K562 (cell line): ENCODE data around the gene AJUBA. TPM values are rescaled to one million over a fixed set of nuclear protein-coding genes. Genes with fewer than 3 reads are reported as not detected.
A peak's percentile ranks its signal among the peaks of the same experiment; 100 is the strongest.

ENCODE experiments used
- ATAC-seq: fragments of 200-7000 bp; cut with Tn5 transposase; 3 replicates; pipeline ENCODE4 v1.9.1; 2020; ENCODE audit warnings: moderate library complexity
- BruUV-seq: library from RNA; stranded (reverse); fragments of 400-500 nt; replicated peaks from 2 replicates; lab custom pipeline; 2021; lab: Mats Ljungman, UMichigan
- CTCF ChIA-PET: fragments of 300-600 bp; formaldehyde crosslinking; extraction: SDS; loops from one replicate; lab custom pipeline; 2021; ENCODE audit warnings: low intra/inter-chr PET ratio; lab: Yijun Ruan, JAX
- POLR2A ChIA-PET: fragments of 300-600, 350-650 bp; sonication (Branson Sonifier 250); formaldehyde crosslinking; extraction: SDS; loops from one replicate; lab custom pipeline; 2021; ENCODE audit warnings: antibody characterized with exemption, inconsistent platforms; lab: Yijun Ruan, JAX
- DNase-seq, 4 experiments: peaks; one replicate each; pipeline versions ENCODE4 v3.0.0 to v3.0.0-alpha.2; 2011 to 2018; ENCODE audit warnings: low spot score in 3 of 4, mixed read lengths in 3 of 4; ENCODE audit errors: extremely low read depth in 1 of 4
- FAIRE-seq: peaks from 2 replicates; lab custom pipeline; 2011; peaks lifted over from hg19 to GRCh38; lab: Jason Lieb, UNC
- H2AFZ ChIP-seq: 2 replicates; pipeline ENCODE4 v1.6.0; 2011; ENCODE audit warnings: low read depth, low read length, control low read depth, inconsistent platforms
- H3K27ac ChIP-seq: fragments of 200-600 bp; 3 replicates; pipeline ENCODE4 v1.8.0; 2011; ENCODE audit warnings: low read depth, mild to moderate bottlenecking, control low read depth, inconsistent platforms, low read length, moderate library complexity, mixed read lengths; ENCODE audit errors: extremely low read depth
- H3K27me3 ChIP-seq, 2 experiments: fragments of 300-600 bp in 1 of 2; 2 replicates in 1 of 2; 3 replicates in 1 of 2; pipeline versions ENCODE4 v1.6.0 to v1.8.0; 2011; ENCODE audit warnings: inconsistent platforms in 2 of 2, low read length in 2 of 2, mild to moderate bottlenecking in 1 of 2, mixed read lengths in 1 of 2, moderate library complexity in 1 of 2; ENCODE audit not compliant: control insufficient read depth in 2 of 2, insufficient read depth in 2 of 2
- H3K36me3 ChIP-seq: fragments of 300-600 bp; 3 replicates; pipeline ENCODE4 v1.8.0; 2011; ENCODE audit warnings: mild to moderate bottlenecking, low read length, inconsistent platforms; ENCODE audit not compliant: control insufficient read depth, insufficient read depth
- H3K4me1 ChIP-seq, 2 experiments: fragments of 200-600 bp in 1 of 2; replicated peaks in 1 of 2; 2 replicates in 1 of 2; 3 replicates in 1 of 2; pipeline versions ENCODE4 v1.5.1 to v1.8.0; 2011; ENCODE audit warnings: inconsistent platforms in 2 of 2, low read length in 2 of 2, mild to moderate bottlenecking in 1 of 2, mixed read lengths in 1 of 2, moderate library complexity in 1 of 2; ENCODE audit not compliant: control insufficient read depth in 2 of 2, insufficient read depth in 2 of 2
- H3K4me2 ChIP-seq: 2 replicates; pipeline ENCODE4 v1.6.1; 2011; ENCODE audit warnings: low read length, control low read depth, inconsistent platforms, mixed read lengths; ENCODE audit not compliant: insufficient read depth
- H3K4me3 ChIP-seq: fragments of 200-600 bp; sonication (generic), shearing (Covaris generic); 2 replicates; pipeline ENCODE4 v1.5.1; 2016; ENCODE audit warnings: control low read depth, inconsistent platforms
- H3K79me2 ChIP-seq: fragments of 200-600 bp; 3 replicates; pipeline ENCODE4 v1.8.0; 2011; ENCODE audit warnings: low read length, inconsistent platforms; ENCODE audit not compliant: control insufficient read depth, insufficient read depth
- H3K9ac ChIP-seq, 2 experiments: 2 replicates each; pipeline versions ENCODE4 v1.6.0 to v1.6.1; 2011; ENCODE audit warnings: low read depth in 2 of 2, low read length in 2 of 2, control low read depth in 1 of 2, inconsistent platforms in 1 of 2, mild to moderate bottlenecking in 1 of 2, mixed read lengths in 1 of 2; ENCODE audit not compliant: insufficient read depth in 1 of 2
- H3K9me1 ChIP-seq: one replicate; pipeline ENCODE4 v1.6.0; 2011; ENCODE audit warnings: inconsistent platforms, mild to moderate bottlenecking, low read length, moderate library complexity; ENCODE audit not compliant: control insufficient read depth, insufficient read depth
- H3K9me3 ChIP-seq: replicated peaks from 2 replicates; pipeline ENCODE4 v1.5.1; 2011; ENCODE audit warnings: low read depth, low read length, inconsistent platforms; ENCODE audit not compliant: control insufficient read depth, insufficient read depth
- H4K20me1 ChIP-seq: replicated peaks from 2 replicates; pipeline ENCODE4 v1.6.1; 2011; ENCODE audit warnings: low read length, inconsistent platforms, mixed read lengths; ENCODE audit not compliant: control insufficient read depth, insufficient read depth
- ATF7 ChIP-seq: fragments of 450-650 bp; IDR thresholded peaks from 2 replicates; pipeline ENCODE4 v1.7.1; 2014; ENCODE audit warnings: mild to moderate bottlenecking, moderate library complexity
- ELF2 ChIP-seq: fragments of 250-450 bp; sonication (Bioruptor Pico); IDR thresholded peaks from 2 replicates; pipeline ENCODE4 v1.5.0; 2021; ENCODE audit warnings: mild to moderate bottlenecking
- ETV1 ChIP-seq: fragments of 450-650 bp; conservative IDR thresholded peaks from 2 replicates; pipeline ENCODE4 v1.6.1; 2016; ENCODE audit warnings: missing genetic modification characterization, control low read depth, low read depth, missing compliant biosample characterization
- LEF1 ChIP-seq: fragments of 450-650 bp; IDR thresholded peaks from 2 replicates; pipeline ENCODE4 v1.6.1; 2016; ENCODE audit warnings: mild to moderate bottlenecking
- MAFF ChIP-seq: IDR thresholded peaks from 2 replicates; pipeline ENCODE4 v1.6.1; 2012; ENCODE audit warnings: low read length, improper control_type of control experiment
- MEIS2 ChIP-seq: fragments of 450-650 bp; IDR thresholded peaks from 2 replicates; pipeline ENCODE4 v1.6.1; 2014; ENCODE audit warnings: mild to moderate bottlenecking; ENCODE audit not compliant: partially characterized antibody
- OTX1 ChIP-seq: fragments of 450-650 bp; formaldehyde crosslinking; IDR thresholded peaks from 2 replicates; pipeline ENCODE4 v1.4.0; 2022; ENCODE audit warnings: mild to moderate bottlenecking
- SIRT6 ChIP-seq: IDR thresholded peaks from one replicate; pipeline ENCODE4 v1.6.1; 2012; ENCODE audit warnings: low read depth, mild to moderate bottlenecking, control low read depth, inconsistent platforms, low read length, moderate library complexity
- SMARCB1 ChIP-seq: IDR thresholded peaks from 2 replicates; pipeline ENCODE4 v1.6.1; 2011; ENCODE audit warnings: improper control_type of control experiment, low read depth; ENCODE audit not compliant: insufficient read length
- SRSF3 ChIP-seq: fragments of 200-400 bp; formaldehyde crosslinking; IDR thresholded peaks from 2 replicates; pipeline ENCODE4 v1.6.1; 2016; ENCODE audit warnings: mild to moderate bottlenecking, low read length, moderate library complexity; ENCODE audit not compliant: insufficient read depth
- THRB ChIP-seq: fragments of 450-650 bp; formaldehyde crosslinking; conservative IDR thresholded peaks from 2 replicates; pipeline ENCODE4 v1.4.0; 2022; ENCODE audit warnings: mild to moderate bottlenecking, missing genetic modification characterization
- ZC3H8 ChIP-seq: fragments of 450-650 bp; IDR thresholded peaks from 2 replicates; pipeline ENCODE4 v1.6.1; 2017
- WGBS: fragments of 100-300 bp; shearing (Covaris generic); methylation state at CpG from one replicate; pipeline ENCODE4 v1.1.6; 2016; ENCODE audit warnings: low coverage, mixed read lengths; ENCODE audit not compliant: insufficient coverage; ENCODE audit errors: missing lambda C conversion rate; 5-methylcytosine and 5-hydroxymethylcytosine counted together
- in situ Hi-C: fragments of 300-500 bp; cut with MboI; formaldehyde crosslinking; loops from 4 replicates; pipeline ENCODE4 v1.15.0; 2018; ENCODE audit warnings: inconsistent platforms, mixed read lengths
- intact Hi-C: fragments of 100-400 bp; cut with micrococcal nuclease; formaldehyde crosslinking; loops from 2 replicates; pipeline ENCODE4 v1.14.2; 2022
- polyA plus RNA-seq, 8 experiments: library from polyadenylated mRNA; depleted of rRNA in 4 of 8; stranded (reverse) in 5 of 8; unstranded in 3 of 8; fragments of >200 nt; fragmentation: Nextera tagmentation in 2 of 8; fragmentation: Illumina TruSeq in 1 of 8; extraction: Ambion mirVana in 2 of 8; extraction: Trizol in 1 of 8; gene quantifications; 2 replicates each; pipeline versions ENCODE4 v1.2.1 to v1.2.3, GENCODE V29; 2011 to 2014; ENCODE audit warnings: inconsistent platforms in 1 of 8, missing spikeins in 1 of 8
- total RNA-seq, 7 experiments: library from RNA; depleted of rRNA in 6 of 7; stranded (reverse); fragments of >200 nt in 6 of 7; fragmentation: Illumina TruSeq in 2 of 7; extraction: Trizol in 2 of 7; gene quantifications; 2 replicates each; pipeline versions ENCODE4 v1.2.1 to v1.2.3, GENCODE V29; 2011 to 2021; ENCODE audit warnings: low replicate concordance in 1 of 7
- TF ChIP-seq, protein P1 (sequence below), 2 experiments: IDR thresholded peaks in 1 of 2; conservative IDR thresholded peaks in 1 of 2; 2 replicates each; pipeline ENCODE4 v1.6.1; 2016; ENCODE audit warnings: low read depth in 2 of 2, mild to moderate bottlenecking in 1 of 2, missing compliant biosample characterization in 1 of 2, missing genetic modification characterization in 1 of 2, moderate library complexity in 1 of 2
- TF ChIP-seq, protein P2 (sequence below), 3 experiments: fragments of 200-800 bp in 1 of 3; fragments of 250-450 bp in 1 of 3; fragments of 450-650 bp in 1 of 3; sonication (Bioruptor Pico) in 1 of 3; sonication (Bioruptor generic) in 1 of 3; formaldehyde crosslinking in 1 of 3; IDR thresholded peaks; 2 replicates each; pipeline versions ENCODE4 v1.6.1 to v1.8.0; 2016 to 2022; ENCODE audit warnings: mild to moderate bottlenecking in 2 of 3, missing genetic modification characterization in 2 of 3, missing compliant biosample characterization in 1 of 3, moderate library complexity in 1 of 3
- TF ChIP-seq, protein P3 (sequence below): sonication (generic); formaldehyde crosslinking; IDR thresholded peaks from 2 replicates; pipeline ENCODE4 v1.9.0; 2022; ENCODE audit warnings: mild to moderate bottlenecking, missing genetic modification reagents

The AJUBA gene
- total and polyA plus RNA-seq, 9 of the 15 experiments (the other 6 are each of a cell fraction or from before 2014, with no cell fraction given), result 0.73 to 4.7 (median 2.8) TPM

DNA sequence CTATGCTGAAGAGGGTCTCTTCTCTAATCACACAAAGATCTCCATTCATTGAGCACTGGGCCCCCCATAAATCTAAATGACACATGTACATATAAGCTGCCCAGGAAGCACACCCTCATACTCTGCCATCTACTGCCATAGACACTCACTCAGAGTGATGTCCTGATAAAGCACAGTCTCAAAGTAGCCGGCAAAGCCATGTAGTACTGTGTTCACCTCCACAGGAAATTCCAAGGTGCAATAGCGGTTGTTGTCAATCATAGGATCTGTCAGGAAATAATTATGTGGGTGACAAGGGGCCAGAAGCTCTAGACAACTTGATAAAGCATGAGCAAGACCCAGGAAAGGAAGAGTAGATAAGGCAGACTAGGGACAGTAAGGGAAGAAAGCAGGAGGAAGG lies 60.1 kb downstream of the AJUBA start:
- no peak overlapping the region for H3K4me3 ChIP-seq
- no peak for ATAC-seq
- no TSS peak for BruUV-seq
- no peak overlapping the region for H2AFZ ChIP-seq
- intact Hi-C loops (no loop called here), in situ Hi-C loops (no loop called here)
- peaks cover 3 to 25% of the 10 kb centered on the region in 2 experiments for H3K4me1 ChIP-seq
- no peaks in the 10 kb centered on the region for H3K9me3 ChIP-seq
- 14% methylated on average over 2 of the region's 2 CpGs for WGBS
- no peak overlapping the region for H3K9ac ChIP-seq
- H3K9me1 ChIP-seq, result no peaks in the 10 kb centered on the region
- H3K27ac ChIP-seq, result no peak overlapping the region
- CTCF ChIA-PET, result no interaction called here
- no peaks in the 10 kb centered on the region for H4K20me1 ChIP-seq
- no peak for DNase-seq
- FAIRE-seq, result no peak
- peaks cover 35% of the 10 kb centered on the region for H3K79me2 ChIP-seq
- H3K4me2 ChIP-seq, result peak overlapping the region; percentile 3; the same call in 1 of the 2 replicates
- H3K27me3 ChIP-seq, result no peaks in the 10 kb centered on the region
- H3K36me3 ChIP-seq, result peaks cover 75% of the 10 kb centered on the region
- POLR2A ChIA-PET, result interaction anchor here (1.6 kb wide), 1 partner anchor 84 kb away, joined by 3 read pairs; no protein-coding TSS in a partner anchor
- TF ChIP-seq SRSF3 (no peak), SIRT6 (no peak), MAFF (no peak), SMARCB1 (no peak), ETV1 (tag) (peak; percentile 19; the same call in 1 of the 2 replicates), ELF2 (no peak), OTX1 (CRISPR knock-in tag) (0 out of 2 replicates have a peak, but pooled peaks have one; percentile 49), MEIS2 (peak; percentile 65), LEF1 (no peak), ATF7 (no peak), ZC3H8 (no peak), THRB (0 out of 2 replicates have a peak, but pooled peaks have one; percentile 19)
- TF ChIP-seq, protein P1, sequence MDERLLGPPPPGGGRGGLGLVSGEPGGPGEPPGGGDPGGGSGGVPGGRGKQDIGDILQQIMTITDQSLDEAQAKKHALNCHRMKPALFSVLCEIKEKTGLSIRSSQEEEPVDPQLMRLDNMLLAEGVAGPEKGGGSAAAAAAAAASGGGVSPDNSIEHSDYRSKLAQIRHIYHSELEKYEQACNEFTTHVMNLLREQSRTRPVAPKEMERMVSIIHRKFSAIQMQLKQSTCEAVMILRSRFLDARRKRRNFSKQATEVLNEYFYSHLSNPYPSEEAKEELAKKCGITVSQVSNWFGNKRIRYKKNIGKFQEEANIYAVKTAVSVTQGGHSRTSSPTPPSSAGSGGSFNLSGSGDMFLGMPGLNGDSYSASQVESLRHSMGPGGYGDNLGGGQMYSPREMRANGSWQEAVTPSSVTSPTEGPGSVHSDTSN (CRISPR knock-in tag; IDR thresholded peaks at IDR 0.05; ENCODE audit: low read depth), result no peak
- TF ChIP-seq, protein P1 (tag; conservative IDR thresholded peaks at IDR 0.05; ENCODE audit: low read depth), result peak; percentile 51
- TF ChIP-seq, protein P2, sequence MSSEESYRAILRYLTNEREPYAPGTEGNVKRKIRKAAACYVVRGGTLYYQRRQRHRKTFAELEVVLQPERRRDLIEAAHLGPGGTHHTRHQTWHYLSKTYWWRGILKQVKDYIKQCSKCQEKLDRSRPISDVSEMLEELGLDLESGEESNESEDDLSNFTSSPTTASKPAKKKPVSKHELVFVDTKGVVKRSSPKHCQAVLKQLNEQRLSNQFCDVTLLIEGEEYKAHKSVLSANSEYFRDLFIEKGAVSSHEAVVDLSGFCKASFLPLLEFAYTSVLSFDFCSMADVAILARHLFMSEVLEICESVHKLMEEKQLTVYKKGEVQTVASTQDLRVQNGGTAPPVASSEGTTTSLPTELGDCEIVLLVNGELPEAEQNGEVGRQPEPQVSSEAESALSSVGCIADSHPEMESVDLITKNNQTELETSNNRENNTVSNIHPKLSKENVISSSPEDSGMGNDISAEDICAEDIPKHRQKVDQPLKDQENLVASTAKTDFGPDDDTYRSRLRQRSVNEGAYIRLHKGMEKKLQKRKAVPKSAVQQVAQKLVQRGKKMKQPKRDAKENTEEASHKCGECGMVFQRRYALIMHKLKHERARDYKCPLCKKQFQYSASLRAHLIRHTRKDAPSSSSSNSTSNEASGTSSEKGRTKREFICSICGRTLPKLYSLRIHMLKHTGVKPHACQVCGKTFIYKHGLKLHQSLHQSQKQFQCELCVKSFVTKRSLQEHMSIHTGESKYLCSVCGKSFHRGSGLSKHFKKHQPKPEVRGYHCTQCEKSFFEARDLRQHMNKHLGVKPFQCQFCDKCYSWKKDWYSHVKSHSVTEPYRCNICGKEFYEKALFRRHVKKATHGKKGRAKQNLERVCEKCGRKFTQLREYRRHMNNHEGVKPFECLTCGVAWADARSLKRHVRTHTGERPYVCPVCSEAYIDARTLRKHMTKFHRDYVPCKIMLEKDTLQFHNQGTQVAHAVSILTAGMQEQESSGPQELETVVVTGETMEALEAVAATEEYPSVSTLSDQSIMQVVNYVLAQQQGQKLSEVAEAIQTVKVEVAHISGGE (CRISPR knock-in tag; IDR thresholded peaks at IDR 0.05), result peak in 1 of 3 experiments; percentile 23; a peak in 1 of 6 replicates
- TF ChIP-seq, protein P3, sequence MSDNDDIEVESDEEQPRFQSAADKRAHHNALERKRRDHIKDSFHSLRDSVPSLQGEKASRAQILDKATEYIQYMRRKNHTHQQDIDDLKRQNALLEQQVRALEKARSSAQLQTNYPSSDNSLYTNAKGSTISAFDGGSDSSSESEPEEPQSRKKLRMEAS (CRISPR knock-in tag), result no peak
